Neural cell (in vitro differentiated cells): ENCODE results near the gene KLK7. TPM values are rescaled to one million over a fixed set of nuclear protein-coding genes. Genes with fewer than 3 reads are reported as not detected.

Source experiments
- H2AFZ ChIP-seq: fragments of 200-600, 300-800 bp; sonication (generic), shearing (Covaris generic); 2 replicates; pipeline ENCODE4 v1.6.0; 2014; ENCODE audit warnings: low read depth, mild to moderate bottlenecking, antibody characterized with exemption, low read length, moderate library complexity
- H3F3A ChIP-seq: fragments of 200-600 bp; shearing (Covaris generic); 2 replicates; pipeline ENCODE4 v1.6.1; 2016; ENCODE audit warnings: mild to moderate bottlenecking, moderate library complexity, mixed read lengths, antibody characterized with exemption, low read length; ENCODE audit not compliant: insufficient read depth, poor library complexity, severe bottlenecking
- H3K27ac ChIP-seq: fragments of 200-600, 300-800 bp; sonication (generic), shearing (Covaris generic); 2 replicates; pipeline ENCODE4 v1.5.1; 2014; ENCODE audit warnings: mild to moderate bottlenecking, low read length, moderate library complexity
- H3K27me3 ChIP-seq: fragments of 300-800, 200-600 bp; sonication (generic), shearing (Covaris generic); 2 replicates; pipeline ENCODE4 v1.6.0; 2014; ENCODE audit warnings: mild to moderate bottlenecking, low read depth, low read length, moderate library complexity; ENCODE audit not compliant: insufficient read depth
- H3K36me3 ChIP-seq: fragments of 300-800, 200-600 bp; sonication (generic), shearing (Covaris generic); 2 replicates; pipeline ENCODE4 v1.5.1; 2014; ENCODE audit warnings: mild to moderate bottlenecking, antibody characterized with exemption, low read length, moderate library complexity; ENCODE audit not compliant: insufficient read depth
- H3K4me2 ChIP-seq: fragments of 300-800, 200-600 bp; sonication (generic), shearing (Covaris generic); 2 replicates; pipeline ENCODE4 v1.6.0; 2014; ENCODE audit warnings: mild to moderate bottlenecking, low read length
- H3K4me3 ChIP-seq: fragments of 300-800, 200-600 bp; sonication (generic), shearing (Covaris generic); 2 replicates; pipeline ENCODE4 v1.5.1; 2014; ENCODE audit warnings: mild to moderate bottlenecking, low read length, moderate library complexity
- H3K79me2 ChIP-seq: fragments of 200-600 bp; shearing (Covaris generic); replicated peaks from 2 replicates; pipeline ENCODE4 v1.6.0; 2014; ENCODE audit warnings: mild to moderate bottlenecking, low read length, moderate library complexity; ENCODE audit not compliant: insufficient read depth
- H3K9ac ChIP-seq: fragments of 300-800, 200-600 bp; sonication (generic), shearing (Covaris generic); 2 replicates; pipeline ENCODE4 v1.6.1; 2016; ENCODE audit warnings: mild to moderate bottlenecking, low read length, mixed read lengths
- H3K9me2 ChIP-seq: fragments of 200-600 bp; shearing (Covaris generic); 2 replicates; pipeline ENCODE4 v1.6.1; 2016; ENCODE audit warnings: mild to moderate bottlenecking, low read length, mixed read lengths; ENCODE audit not compliant: insufficient read depth
- H3K9me3 ChIP-seq: fragments of 200-600, 300-800 bp; sonication (generic), shearing (Covaris generic); 2 replicates; pipeline ENCODE4 v1.6.1; 2016; ENCODE audit warnings: mild to moderate bottlenecking, mixed run types, low read length, moderate library complexity, mixed read lengths
- H4K20me1 ChIP-seq: fragments of 200-600 bp; shearing (Covaris generic); 2 replicates; pipeline ENCODE4 v1.6.1; 2016; ENCODE audit warnings: mild to moderate bottlenecking, mixed run types; ENCODE audit not compliant: insufficient read depth
- CTCF ChIP-seq: fragments of 450-650 bp; IDR thresholded peaks from 2 replicates; pipeline ENCODE4 v1.5.1; 2014; ENCODE audit warnings: antibody characterized with exemption, mild to moderate bottlenecking, moderate library complexity; ENCODE audit not compliant: poor library complexity, severe bottlenecking
- EP300 ChIP-seq: fragments of 450-650 bp; conservative IDR thresholded peaks from 2 replicates; pipeline ENCODE4 v1.6.1; 2014; ENCODE audit warnings: antibody characterized with exemption, mild to moderate bottlenecking, moderate library complexity; ENCODE audit not compliant: poor library complexity, severe bottlenecking
- EZH2 ChIP-seq: fragments of 200-600, 300-800 bp; shearing (Covaris generic), sonication (generic); IDR thresholded peaks from 2 replicates; pipeline ENCODE4 v1.6.1; 2014; ENCODE audit warnings: antibody characterized with exemption, low read length, borderline replicate concordance, mild to moderate bottlenecking; ENCODE audit not compliant: insufficient read depth, poor library complexity, severe bottlenecking
- MXI1 ChIP-seq: fragments of 450-650 bp; conservative IDR thresholded peaks from 2 replicates; pipeline ENCODE4 v1.6.1; 2014; ENCODE audit warnings: antibody characterized with exemption, mild to moderate bottlenecking; ENCODE audit not compliant: poor library complexity, severe bottlenecking
- POLR2AphosphoS5 ChIP-seq: IDR thresholded peaks from 2 replicates; pipeline ENCODE4 v1.6.1; 2012
- RAD21 ChIP-seq: fragments of 450-650 bp; conservative IDR thresholded peaks from 2 replicates; pipeline ENCODE4 v1.6.1; 2014; ENCODE audit warnings: antibody characterized with exemption, mild to moderate bottlenecking, moderate library complexity
- REST ChIP-seq: IDR thresholded peaks from 2 replicates; pipeline ENCODE4 v1.6.1; 2012; ENCODE audit warnings: borderline replicate concordance
- SMC3 ChIP-seq: fragments of 450-650 bp; conservative IDR thresholded peaks from 2 replicates; pipeline ENCODE4 v1.6.1; 2014; ENCODE audit warnings: antibody characterized with exemption, mild to moderate bottlenecking, moderate library complexity; ENCODE audit not compliant: poor library complexity
- TAF1 ChIP-seq: IDR thresholded peaks from 2 replicates; pipeline ENCODE4 v1.6.1; 2012; ENCODE audit warnings: low read depth
- polyA plus RNA-seq: library from polyadenylated mRNA; depleted of rRNA; stranded (reverse); fragments of >200 nt; gene quantifications from 2 replicates; pipeline ENCODE4 v1.2.3, GENCODE V29; 2014

KLK7 gene
- polyA plus RNA-seq, 1 donor from 2014 or later = not detected

GRCh38 chr19:51027126-51027806 is 43.5 kb upstream of the KLK7 start:
- Histone ChIP-seq H4K20me1 (no peaks in the 10 kb centered on the region), H3F3A (no peaks in the 10 kb centered on the region), H3K36me3 (no peaks in the 10 kb centered on the region), H3K4me2 (no peak overlapping the region), H3K27me3 (no peaks in the 10 kb centered on the region), H3K9me2 (no peaks in the 10 kb centered on the region), H3K9me3 (no peaks in the 10 kb centered on the region), H3K4me3 (no peak overlapping the region), H2AFZ (no peak overlapping the region), H3K9ac (no peak overlapping the region), H3K27ac (no peak overlapping the region), H3K79me2 (no peaks in the 10 kb centered on the region)
- TF ChIP-seq SMC3 (no peak), EZH2 (no peak), EP300 (no peak), MXI1 (no peak), CTCF (no peak), TAF1 (no peak), POLR2AphosphoS5 (no peak), RAD21 (no peak), REST (no peak)

GRCh38 chr19:51026554-51026831 is 42.8 kb upstream of the KLK7 start, which contains the start of gene KLK11:
KLK11 (minus strand) TSS chr19:51026616; CDS start chr19:51025631, 985 bp downstream.
- Histone ChIP-seq H3K9ac (no peak within 1 kb of the TSS), H3K4me3 (no peak within 1 kb of the TSS), H3K9me3 (no peaks in the 10 kb centered on the region), H3K27ac (no peak within 1 kb of the TSS), H4K20me1 (no peaks in the 10 kb centered on the region), H3K36me3 (no peaks in the 10 kb centered on the region), H2AFZ (no peak within 1 kb of the TSS), H3K4me2 (no peak within 1 kb of the TSS), H3K27me3 (no peaks in the 10 kb centered on the region), H3K9me2 (no peaks in the 10 kb centered on the region), H3K79me2 (no peaks in the 10 kb centered on the region), H3F3A (no peaks in the 10 kb centered on the region)
- TF ChIP-seq REST = no peak
- TF ChIP-seq POLR2AphosphoS5 = no peak
- no peak for TF ChIP-seq EP300
- TF ChIP-seq MXI1 = no peak
- no peak for TF ChIP-seq CTCF
- TF ChIP-seq EZH2 = no peak
- no peak for TF ChIP-seq SMC3
- no peak for TF ChIP-seq RAD21
- TF ChIP-seq TAF1 = no peak
